ENCODE data around the gene RICTOR.

RICTOR gene

DNA sequence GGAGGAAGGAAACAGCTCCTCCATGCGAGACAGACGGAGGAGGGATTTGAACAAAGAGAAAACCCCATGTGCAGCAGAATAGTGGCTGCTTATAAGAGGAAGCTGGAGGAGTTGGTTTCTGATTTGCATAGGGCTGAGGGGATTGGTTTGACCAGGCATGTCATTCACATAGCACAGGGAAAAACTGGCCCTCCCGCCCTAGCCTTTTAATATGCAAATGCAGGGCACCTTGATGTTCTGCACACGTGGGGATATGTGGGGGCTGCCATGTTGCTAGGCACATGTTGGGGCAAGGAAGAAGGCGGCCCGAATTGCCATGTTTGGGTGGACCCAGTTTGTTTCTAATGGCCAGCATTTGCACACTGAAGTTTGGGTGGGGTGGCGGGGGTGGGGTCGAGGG lies 186.2 kb downstream of the RICTOR start:
- DNase-seq (ENCODE audit: low spot score) = no peak
